Stimulated activated CD8-positive, alpha-beta memory T cell treated with anti-CD3 and anti-CD28 coated beads, Interleukin-12 subunit alpha, Interleukin-12 subunit beta, amount 100 ng/mL, for 1 hour (primary cell): ENCODE measurements around the gene CC2D1A.
"Not testable (repeated sequence)": the region's sequence is repeated elsewhere in the genome, so short reads cannot be mapped to it uniquely, and the experiment has no call there.

Experiments used
- DNase-seq: peaks from one replicate; pipeline ENCODE4 v3.0.0-alpha.2; 2020; ENCODE audit warnings: low read depth

The CC2D1A gene

GRCh38 chr19:13908674-13909073, 2.7 kb downstream of the CC2D1A start:
- DNase-seq, result no peak

GRCh38 chr19:13909430-13909829, 3.4 kb downstream of the CC2D1A start:
- DNase-seq, result no peak

GRCh38 chr19:13913352-13913751, 7.4 kb downstream of the CC2D1A start:
- DNase-seq, result no peak

- DNase-seq, result no peak
Measured at GRCh38 chr19:13914777-13915176, 8.8 kb downstream of the CC2D1A start.

- DNase-seq, result no peak
Measured at GRCh38 chr19:13917888-13918406, 11.9 kb downstream of the CC2D1A start.

- no peak for DNase-seq
Measured at GRCh38 chr19:13918726-13919411, 12.9 kb downstream of the CC2D1A start.

GRCh38 chr19:13920524-13920923, 14.5 kb downstream of the CC2D1A start:
- DNase-seq, result no peak

- no peak for DNase-seq
Measured at GRCh38 chr19:13920940-13921747, 15.1 kb downstream of the CC2D1A start.

- DNase-seq, result not testable (repeated sequence)
Measured at GRCh38 chr19:13922118-13922517, 16.1 kb downstream of the CC2D1A start.

- DNase-seq, result no peak
Measured at GRCh38 chr19:13923194-13923987, 17.4 kb downstream of the CC2D1A start.

GRCh38 chr19:13926010-13926409, 20.0 kb downstream of the CC2D1A start:
- no peak for DNase-seq

GRCh38 chr19:13926715-13927114, 20.7 kb downstream of the CC2D1A start:
- no peak for DNase-seq

- DNase-seq, result no peak
Measured at GRCh38 chr19:13929340-13929739, 23.3 kb downstream of the CC2D1A start.

- DNase-seq, result no peak
Measured at GRCh38 chr19:13929956-13930355, 24.0 kb downstream of the CC2D1A start.

- DNase-seq, result no peak
Measured at GRCh38 chr19:13930402-13930801, 24.4 kb downstream of the CC2D1A start.

GRCh38 chr19:13931391-13932148, 25.6 kb downstream of the CC2D1A start:
- no peak for DNase-seq

GRCh38 chr19:13932149-13932637, 26.2 kb downstream of the CC2D1A start:
- DNase-seq, result no peak

- no peak for DNase-seq
Measured at GRCh38 chr19:13932911-13933393, 27.0 kb downstream of the CC2D1A start.

- DNase-seq, result no peak
Measured at GRCh38 chr19:13934785-13935109, 28.7 kb downstream of the CC2D1A start.

GRCh38 chr19:13935765-13936510, 29.9 kb downstream of the CC2D1A start:
- DNase-seq, result no peak
